DND-41 (cell line): ENCODE results near the gene SLC48A1.

Experiments used
- ATAC-seq: fragments of 200-7000 bp; cut with Tn5 transposase; 3 replicates; pipeline ENCODE4 v1.9.1; 2021; ENCODE audit warnings: low read depth; ENCODE audit not compliant: insufficient read depth
- DNase-seq: peaks from one replicate; pipeline ENCODE4 v3.0.0-alpha.2; 2020
- H2AFZ ChIP-seq: 2 replicates; pipeline ENCODE4 v1.6.0; 2012; ENCODE audit warnings: low read depth, low read length
- H3K27ac ChIP-seq: 2 replicates; pipeline ENCODE4 v1.5.1; 2012; ENCODE audit warnings: low read length, inconsistent platforms
- H3K27me3 ChIP-seq: fragments of 200-600 bp; sonication (generic); 2 replicates; pipeline ENCODE4 v1.6.0; 2012; ENCODE audit warnings: low read length, mild to moderate bottlenecking, inconsistent platforms; ENCODE audit not compliant: insufficient read depth, poor library complexity
- H3K36me3 ChIP-seq: 2 replicates; pipeline ENCODE4 v1.5.1; 2012; ENCODE audit warnings: low read length, inconsistent platforms; ENCODE audit not compliant: insufficient read depth
- H3K4me1 ChIP-seq: 2 replicates; pipeline ENCODE4 v1.5.1; 2012; ENCODE audit warnings: mild to moderate bottlenecking, low read length; ENCODE audit not compliant: insufficient read depth
- H3K4me2 ChIP-seq: 2 replicates; pipeline ENCODE4 v1.6.0; 2012; ENCODE audit warnings: mild to moderate bottlenecking, moderate library complexity, low read length, inconsistent platforms; ENCODE audit not compliant: insufficient read depth
- H3K4me3 ChIP-seq, 2 experiments: fragments of 200-600 bp in 1 of 2; shearing (Covaris generic) in 1 of 2; 2 replicates each; pipeline ENCODE4 v1.5.1; 2012 to 2016; ENCODE audit warnings: inconsistent platforms in 2 of 2, low read length in 2 of 2, mild to moderate bottlenecking in 2 of 2, low read depth in 1 of 2, moderate library complexity in 1 of 2
- H3K79me2 ChIP-seq: 2 replicates; pipeline ENCODE4 v1.6.0; 2012; ENCODE audit warnings: low read length, inconsistent platforms; ENCODE audit not compliant: insufficient read depth
- H3K9ac ChIP-seq: 2 replicates; pipeline ENCODE4 v1.6.0; 2012; ENCODE audit warnings: low read depth, mild to moderate bottlenecking, inconsistent platforms, low read length, moderate library complexity
- H3K9me3 ChIP-seq: 2 replicates; pipeline ENCODE4 v1.5.1; 2012; ENCODE audit warnings: low read length, moderate library complexity, mild to moderate bottlenecking, inconsistent platforms; ENCODE audit not compliant: insufficient read depth, severe bottlenecking
- H4K20me1 ChIP-seq: 2 replicates; pipeline ENCODE4 v1.6.0; 2012; ENCODE audit warnings: low read length; ENCODE audit not compliant: insufficient read depth
- CTCF ChIP-seq: IDR thresholded peaks from 2 replicates; pipeline ENCODE4 v1.5.1; 2012; ENCODE audit warnings: borderline replicate concordance, low read length, moderate library complexity, mild to moderate bottlenecking; ENCODE audit not compliant: poor library complexity, severe bottlenecking; ENCODE audit errors: extremely low read depth
- EZH2 ChIP-seq: IDR thresholded peaks from 3 replicates; pipeline ENCODE4 v1.6.1; 2012; ENCODE audit warnings: borderline replicate concordance, low read depth, mild to moderate bottlenecking, moderate library complexity, low read length, inconsistent platforms; ENCODE audit not compliant: severe bottlenecking

The SLC48A1 gene

GRCh38 chr12:47786662-47787280, 13.7 kb downstream of the SLC48A1 start:
- no peak for TF ChIP-seq EZH2
- TF ChIP-seq CTCF: no peak
- Histone ChIP-seq H3K4me1 (no peaks in the 10 kb centered on the region), H3K36me3 (peaks cover 24% of the 10 kb centered on the region), H3K4me2 (no peak overlapping the region), H3K9ac (no peak overlapping the region), H3K79me2 (no peaks in the 10 kb centered on the region), H3K4me3 (no peak overlapping the region), H3K27me3 (no peaks in the 10 kb centered on the region), H2AFZ (no peak overlapping the region), H3K27ac (no peak overlapping the region), H4K20me1 (no peaks in the 10 kb centered on the region; the same call in 1 of the 2 replicates), H3K9me3 (no peaks in the 10 kb centered on the region)
- ATAC-seq: no peak
- no peak for DNase-seq

- DNase-seq (no peak), ATAC-seq (no peak)
- H2AFZ ChIP-seq: no peak overlapping the region
- peaks cover 24% of the 10 kb centered on the region for H3K36me3 ChIP-seq
- no peaks in the 10 kb centered on the region for H3K9me3 ChIP-seq
- TF ChIP-seq CTCF: no peak
- TF ChIP-seq EZH2: no peak
- H3K4me3 ChIP-seq: no peak overlapping the region
- H3K79me2 ChIP-seq: no peaks in the 10 kb centered on the region
- H3K4me1 ChIP-seq: no peaks in the 10 kb centered on the region
- H3K27ac ChIP-seq: no peak overlapping the region
- no peaks in the 10 kb centered on the region; the same call in 1 of the 2 replicates for H4K20me1 ChIP-seq
- H3K9ac ChIP-seq: no peak overlapping the region
- H3K27me3 ChIP-seq: no peaks in the 10 kb centered on the region
- no peak overlapping the region for H3K4me2 ChIP-seq
Measured at GRCh38 chr12:47787596-47788319, 14.7 kb downstream of the SLC48A1 start.

- H3K27ac ChIP-seq: no peak overlapping the region
- no peak overlapping the region for H3K4me3 ChIP-seq
- no peaks in the 10 kb centered on the region; the same call in 1 of the 2 replicates for H4K20me1 ChIP-seq
- H3K4me1 ChIP-seq: no peaks in the 10 kb centered on the region
- ATAC-seq (no peak), DNase-seq (no peak)
- H3K27me3 ChIP-seq: no peaks in the 10 kb centered on the region
- H3K36me3 ChIP-seq: peaks cover 21% of the 10 kb centered on the region
- no peaks in the 10 kb centered on the region for H3K9me3 ChIP-seq
- H3K9ac ChIP-seq: no peak overlapping the region
- TF ChIP-seq EZH2 (no peak), CTCF (no peak)
- no peak overlapping the region for H3K4me2 ChIP-seq
- H3K79me2 ChIP-seq: no peaks in the 10 kb centered on the region
- no peak overlapping the region for H2AFZ ChIP-seq
Measured at GRCh38 chr12:47789141-47789540, 16.1 kb downstream of the SLC48A1 start.
